ENCODE data around the gene MIEN1. TPM values are rescaled to one million over a fixed set of nuclear protein-coding genes. Genes with fewer than 3 reads are reported as not detected.

MIEN1 gene
- total RNA-seq, 4 donors from 2014 or later = 33.9 to 60.8 (median 52.5) TPM

DNA sequence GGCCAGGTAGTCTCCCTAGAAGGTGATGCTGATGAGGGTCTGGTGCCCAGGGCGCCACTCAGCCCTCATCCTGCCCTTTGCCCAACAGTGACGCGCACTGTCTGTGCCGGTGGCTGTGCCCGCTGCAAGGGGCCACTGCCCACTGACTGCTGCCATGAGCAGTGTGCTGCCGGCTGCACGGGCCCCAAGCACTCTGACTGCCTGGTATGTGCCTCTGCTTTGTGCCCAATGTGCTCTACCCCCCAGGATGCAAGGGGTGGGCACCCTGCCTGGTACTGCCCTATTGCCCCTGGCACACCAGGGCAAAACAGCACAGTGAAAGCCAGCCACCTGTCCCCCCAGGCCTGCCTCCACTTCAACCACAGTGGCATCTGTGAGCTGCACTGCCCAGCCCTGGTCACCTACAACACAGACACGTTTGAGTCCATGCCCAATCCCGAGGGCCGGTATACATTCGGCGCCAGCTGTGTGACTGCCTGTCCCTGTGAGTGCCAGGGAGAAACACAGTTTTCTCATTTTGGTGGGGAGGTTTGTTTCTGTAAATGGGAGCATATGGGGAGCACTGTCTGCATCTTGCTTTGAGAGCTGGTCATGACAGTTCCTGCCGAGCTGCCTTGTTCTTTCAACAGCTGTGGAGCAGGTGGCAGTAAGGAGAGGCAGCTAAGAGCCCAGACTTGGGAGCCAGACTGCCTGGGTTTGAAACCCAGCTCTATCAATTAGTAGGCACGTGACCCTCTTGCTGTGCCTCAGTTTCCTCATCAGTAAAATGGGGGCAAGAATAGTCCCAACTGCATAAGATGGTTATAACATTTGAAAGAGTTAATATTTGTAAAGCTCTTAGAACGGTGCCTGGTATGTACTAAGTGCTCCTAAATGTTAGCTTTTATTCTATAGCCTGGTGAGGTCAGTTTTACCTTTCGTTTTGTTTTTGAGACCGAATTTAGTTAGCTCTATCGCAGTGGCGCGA is 20.1 kb downstream of the MIEN1 start:
- ATAC-seq (ENCODE audit: low FRiP score) (no peak), DNase-seq (ENCODE audit: low spot score) (no peak)
- TF ChIP-seq CTCF (IDR thresholded peaks at IDR 0.05) = no peak

DNA sequence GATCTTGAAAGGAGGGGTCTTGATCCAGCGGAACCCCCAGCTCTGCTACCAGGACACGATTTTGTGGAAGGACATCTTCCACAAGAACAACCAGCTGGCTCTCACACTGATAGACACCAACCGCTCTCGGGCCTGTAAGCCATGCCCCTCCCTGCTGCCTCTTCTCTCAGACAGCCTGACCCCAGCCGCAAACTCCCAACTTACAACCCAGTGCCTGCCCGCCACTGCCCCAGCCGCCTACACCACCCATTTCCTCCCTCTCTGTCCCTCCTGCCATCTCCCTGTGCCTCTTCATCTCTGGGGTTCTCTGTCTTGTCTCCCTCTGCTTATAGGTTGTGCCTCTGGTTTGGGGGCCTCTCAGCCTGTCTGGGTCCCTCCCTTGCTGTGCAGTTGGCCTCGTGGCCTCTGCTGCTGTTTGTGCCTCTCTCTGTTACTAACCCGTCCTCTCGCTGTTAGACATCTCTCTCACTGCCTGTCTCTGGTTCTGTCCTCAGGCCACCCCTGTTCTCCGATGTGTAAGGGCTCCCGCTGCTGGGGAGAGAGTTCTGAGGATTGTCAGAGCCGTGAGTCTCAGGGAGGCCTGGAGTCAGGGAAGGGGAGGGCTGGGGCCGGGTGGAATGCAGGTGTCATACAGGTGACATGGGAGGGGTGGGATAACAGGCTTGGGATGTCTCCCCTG is 20.9 kb downstream of the MIEN1 start:
- no peak for TF ChIP-seq CTCF (IDR thresholded peaks at IDR 0.05)
- no peak for ATAC-seq (ENCODE audit: low FRiP score)
- no peak for DNase-seq (ENCODE audit: low spot score)

GRCh38 chr17:39706921-39707337 is 23.4 kb downstream of the MIEN1 start:
- DNase-seq (ENCODE audit: low spot score) = no peak
- no peak for TF ChIP-seq CTCF (IDR thresholded peaks at IDR 0.05)
- no peak for ATAC-seq (ENCODE audit: low FRiP score)

DNA sequence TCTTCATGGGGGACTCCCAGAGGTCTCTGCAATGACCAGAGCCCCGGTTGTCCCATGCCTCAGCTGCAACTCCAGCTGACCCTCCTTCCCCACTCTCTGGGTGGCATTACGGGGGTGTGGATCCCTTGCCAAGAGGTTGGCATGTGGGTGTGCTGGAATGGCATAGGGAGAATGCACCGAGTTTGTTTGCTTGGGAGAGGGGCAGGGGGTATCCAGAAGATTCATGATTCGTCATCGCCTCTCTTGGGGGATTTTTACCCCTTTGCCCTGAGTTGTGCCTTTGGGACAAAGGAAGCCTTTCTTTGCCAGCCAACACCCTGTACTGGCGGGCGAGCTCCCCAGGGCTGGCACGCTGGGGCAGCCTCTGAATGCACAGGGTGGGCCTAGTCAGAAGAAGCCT is 23.9 kb downstream of the MIEN1 start:
- ATAC-seq (ENCODE audit: low FRiP score) = no peak
- TF ChIP-seq CTCF (IDR thresholded peaks at IDR 0.05) = no peak

DNA sequence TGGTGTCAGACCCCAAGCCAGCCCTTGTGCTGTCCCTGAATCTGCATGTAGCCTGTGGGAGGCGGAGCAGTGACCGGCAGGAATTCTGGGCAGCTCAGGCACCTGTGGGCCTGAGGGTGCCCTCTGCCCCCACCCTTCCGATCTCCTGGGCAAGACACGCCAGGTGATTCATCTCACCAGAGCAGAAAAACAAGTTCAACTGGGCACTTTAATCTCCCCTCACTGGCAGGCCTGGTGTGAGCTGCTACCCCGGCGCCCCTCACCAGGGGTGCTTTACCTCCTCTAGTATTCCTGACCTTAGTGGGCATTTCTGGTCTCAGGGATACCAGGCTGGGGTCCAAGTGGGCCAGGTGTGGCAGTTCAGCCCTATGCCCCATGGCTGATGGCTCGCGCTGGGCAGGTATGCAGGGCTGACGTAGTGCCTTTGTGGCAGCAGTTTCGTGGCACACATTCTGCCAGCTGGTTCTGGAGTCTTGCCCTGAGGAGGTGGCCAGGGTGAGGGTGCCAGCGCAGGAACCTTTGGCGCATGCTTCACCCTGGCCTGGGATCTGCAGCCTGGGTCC is 24.5 kb downstream of the MIEN1 start:
- no peak for TF ChIP-seq CTCF (IDR thresholded peaks at IDR 0.05)
- ATAC-seq (ENCODE audit: low FRiP score) = peak; percentile 49
- no peak for DNase-seq (ENCODE audit: low spot score)

More for the DNA sequence above, 23.9 kb downstream of the MIEN1 start:
- no peak for DNase-seq (ENCODE audit: low spot score)

DNA sequence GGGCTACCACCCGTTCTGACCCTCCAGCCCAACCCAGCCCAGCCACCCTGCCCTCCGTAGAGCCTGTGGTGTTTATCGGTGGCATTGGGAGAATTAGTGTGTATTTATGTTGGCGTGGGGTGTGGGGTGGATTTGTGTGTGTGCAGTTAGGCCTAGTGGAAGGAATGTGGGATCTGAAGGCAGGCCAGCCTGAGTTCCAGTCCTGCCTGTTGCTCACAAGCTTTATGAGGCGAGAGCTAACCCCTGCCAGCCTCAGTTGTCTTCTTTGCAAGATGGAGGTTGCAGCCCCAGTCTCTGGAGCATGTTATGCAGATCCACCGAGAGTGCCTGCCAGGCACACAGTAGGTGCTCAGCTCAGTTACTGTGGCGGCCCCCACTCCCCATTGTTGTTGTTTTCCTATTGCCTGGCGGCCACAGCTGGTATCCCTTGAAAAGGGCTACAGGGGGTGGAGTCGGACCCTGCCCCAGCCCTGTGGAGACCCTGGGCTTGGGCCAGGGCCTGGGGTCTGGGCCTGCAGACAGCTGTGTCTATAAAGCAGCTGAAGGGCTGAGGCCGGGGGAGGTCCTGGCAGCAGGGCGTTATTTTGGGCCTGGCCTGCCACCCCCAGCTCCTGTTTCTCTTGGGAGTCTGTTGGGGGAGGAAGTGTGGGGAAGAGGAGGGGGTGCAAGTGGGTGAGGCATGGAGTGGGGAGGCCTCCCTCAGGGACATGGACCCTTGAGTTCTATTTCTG is 25.3 kb downstream of the MIEN1 start:
- ATAC-seq (ENCODE audit: low FRiP score) (no peak), DNase-seq (ENCODE audit: low spot score) (no peak)
- TF ChIP-seq CTCF (IDR thresholded peaks at IDR 0.05) = no peak

Measured in omental fat pad (tissue), 4 donors.